Neural cell (in vitro differentiated cells): ENCODE data around the gene LMNA.

ENCODE experiments used
- CTCF ChIP-seq: fragments of 450-650 bp; IDR thresholded peaks from 2 replicates; pipeline ENCODE4 v1.5.1; 2014; ENCODE audit warnings: antibody characterized with exemption, mild to moderate bottlenecking, moderate library complexity; ENCODE audit not compliant: poor library complexity, severe bottlenecking
- EP300 ChIP-seq: fragments of 450-650 bp; conservative IDR thresholded peaks from 2 replicates; pipeline ENCODE4 v1.6.1; 2014; ENCODE audit warnings: antibody characterized with exemption, mild to moderate bottlenecking, moderate library complexity; ENCODE audit not compliant: poor library complexity, severe bottlenecking
- EZH2 ChIP-seq: fragments of 200-600, 300-800 bp; shearing (Covaris generic), sonication (generic); IDR thresholded peaks from 2 replicates; pipeline ENCODE4 v1.6.1; 2014; ENCODE audit warnings: antibody characterized with exemption, low read length, borderline replicate concordance, mild to moderate bottlenecking; ENCODE audit not compliant: insufficient read depth, poor library complexity, severe bottlenecking
- POLR2AphosphoS5 ChIP-seq: IDR thresholded peaks from 2 replicates; pipeline ENCODE4 v1.6.1; 2012
- RAD21 ChIP-seq: fragments of 450-650 bp; conservative IDR thresholded peaks from 2 replicates; pipeline ENCODE4 v1.6.1; 2014; ENCODE audit warnings: antibody characterized with exemption, mild to moderate bottlenecking, moderate library complexity
- REST ChIP-seq: IDR thresholded peaks from 2 replicates; pipeline ENCODE4 v1.6.1; 2012; ENCODE audit warnings: borderline replicate concordance
- SMC3 ChIP-seq: fragments of 450-650 bp; conservative IDR thresholded peaks from 2 replicates; pipeline ENCODE4 v1.6.1; 2014; ENCODE audit warnings: antibody characterized with exemption, mild to moderate bottlenecking, moderate library complexity; ENCODE audit not compliant: poor library complexity
- TAF1 ChIP-seq: IDR thresholded peaks from 2 replicates; pipeline ENCODE4 v1.6.1; 2012; ENCODE audit warnings: low read depth

GRCh38 chr1:156140879-156141707 is 26.6 kb downstream of the LMNA start:
- TF ChIP-seq POLR2AphosphoS5 (no peak), CTCF (peak; percentile 65), EZH2 (no peak), RAD21 (peak; percentile 65), TAF1 (no peak), EP300 (no peak), REST (no peak), SMC3 (peak; percentile 61)
